Measurements from ENCODE around the gene ARNT2.

ARNT2 gene

GRCh38 chr15:80523746-80524145 is 119.6 kb downstream of the ARNT2 start:
- DNase-seq (ENCODE audit: extremely low read depth, insufficient read length) = no peak
- Histone ChIP-seq H3K4me3 (replicated peaks; ENCODE audit: low read depth, low read length) (no peak overlapping the region), H3K27me3 (replicated peaks; ENCODE audit: control insufficient read depth, insufficient read depth, low read length) (no peaks in the 10 kb centered on the region; the same call in 1 of the 2 replicates), H3K36me3 (ENCODE audit: control insufficient read depth, insufficient read depth, low read length) (no peaks in the 10 kb centered on the region)
- no peak for TF ChIP-seq CTCF (IDR thresholded peaks at IDR 0.05; ENCODE audit: insufficient read depth, low read length, poor library complexity, severe bottlenecking)

GRCh38 chr15:80525853-80526252 is 121.7 kb downstream of the ARNT2 start:
- DNase-seq (ENCODE audit: extremely low read depth, insufficient read length) = no peak
- H3K27me3 ChIP-seq (replicated peaks; ENCODE audit: control insufficient read depth, insufficient read depth, low read length) = no peaks in the 10 kb centered on the region; the same call in 1 of the 2 replicates
- no peak for TF ChIP-seq CTCF (IDR thresholded peaks at IDR 0.05; ENCODE audit: insufficient read depth, low read length, poor library complexity, severe bottlenecking)

GRCh38 chr15:80526556-80527340 is 122.6 kb downstream of the ARNT2 start:
- no peak for DNase-seq (ENCODE audit: extremely low read depth, insufficient read length)
- no peak for TF ChIP-seq CTCF (IDR thresholded peaks at IDR 0.05; ENCODE audit: insufficient read depth, low read length, poor library complexity, severe bottlenecking)
- Histone ChIP-seq H3K27me3 (replicated peaks; ENCODE audit: control insufficient read depth, insufficient read depth, low read length) (no peaks in the 10 kb centered on the region; the same call in 1 of the 2 replicates), H3K4me3 (replicated peaks; ENCODE audit: low read depth, low read length) (no peak overlapping the region), H3K36me3 (ENCODE audit: control insufficient read depth, insufficient read depth, low read length) (no peaks in the 10 kb centered on the region)

More at GRCh38 chr15:80525853-80526252, 121.7 kb downstream of the ARNT2 start:
- Histone ChIP-seq H3K4me3 (replicated peaks; ENCODE audit: low read depth, low read length) (no peak overlapping the region), H3K36me3 (ENCODE audit: control insufficient read depth, insufficient read depth, low read length) (no peaks in the 10 kb centered on the region)

- H3K27me3 ChIP-seq (replicated peaks; ENCODE audit: control insufficient read depth, insufficient read depth, low read length) = no peaks in the 10 kb centered on the region; the same call in 1 of the 2 replicates
- TF ChIP-seq CTCF (IDR thresholded peaks at IDR 0.05; ENCODE audit: insufficient read depth, low read length, poor library complexity, severe bottlenecking) = no peak
- DNase-seq (ENCODE audit: extremely low read depth, insufficient read length) = no peak
- H3K4me3 ChIP-seq (replicated peaks; ENCODE audit: low read depth, low read length) = no peak overlapping the region
- no peaks in the 10 kb centered on the region for H3K36me3 ChIP-seq (ENCODE audit: control insufficient read depth, insufficient read depth, low read length)
Measured at GRCh38 chr15:80527406-80527805, 123.2 kb downstream of the ARNT2 start.

- no peak overlapping the region for H3K4me3 ChIP-seq (replicated peaks; ENCODE audit: low read depth, low read length)
- DNase-seq (ENCODE audit: extremely low read depth, insufficient read length) = no peak
- no peak for TF ChIP-seq CTCF (IDR thresholded peaks at IDR 0.05; ENCODE audit: insufficient read depth, low read length, poor library complexity, severe bottlenecking)
- H3K27me3 ChIP-seq (replicated peaks; ENCODE audit: control insufficient read depth, insufficient read depth, low read length) = no peaks in the 10 kb centered on the region; the same call in 1 of the 2 replicates
- no peaks in the 10 kb centered on the region for H3K36me3 ChIP-seq (ENCODE audit: control insufficient read depth, insufficient read depth, low read length)
Measured at GRCh38 chr15:80527961-80528360, 123.8 kb downstream of the ARNT2 start.
